ENCODE measurements around the gene C8B.

The C8B gene

DNA sequence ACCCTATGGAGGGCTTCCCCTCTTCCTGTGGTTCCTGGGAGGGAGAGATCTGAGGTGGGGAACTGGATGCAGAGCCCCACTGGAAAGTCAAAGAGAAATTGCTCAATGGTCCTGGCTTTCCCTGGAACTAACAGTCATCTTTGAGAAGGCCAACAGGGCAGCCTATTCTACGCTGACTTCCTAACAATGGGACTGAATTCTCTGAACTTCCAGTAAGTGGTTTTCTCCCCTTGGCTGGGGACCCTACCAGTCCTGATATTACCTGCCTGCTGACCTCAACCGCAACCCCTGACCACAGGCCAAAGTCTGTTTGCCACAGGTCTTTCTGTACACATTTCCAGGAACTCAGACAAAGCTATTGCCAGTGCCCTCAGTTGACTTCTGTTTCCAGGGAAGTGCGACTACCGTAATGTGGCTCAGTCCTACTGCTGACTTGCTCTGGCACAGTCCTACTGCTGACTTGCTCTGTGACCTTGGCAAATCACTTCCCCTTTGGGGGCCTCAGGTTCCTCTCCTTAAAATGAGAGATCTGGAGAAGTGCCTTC, 55.3 kb downstream of the C8B start:
- peaks cover 5% of the 10 kb centered on the region for H3K27me3 Mint-ChIP-seq
- H3K4me1 Mint-ChIP-seq (ENCODE audit: low read depth): no peaks in the 10 kb centered on the region
- no peaks in the 10 kb centered on the region for H3K36me3 Mint-ChIP-seq (ENCODE audit: low read depth)
- no peak overlapping the region for H3K4me3 Mint-ChIP-seq
- no peaks in the 10 kb centered on the region for H3K9me3 Mint-ChIP-seq
- no peak overlapping the region for H3K27ac Mint-ChIP-seq
- no peak for DNase-seq

DNA sequence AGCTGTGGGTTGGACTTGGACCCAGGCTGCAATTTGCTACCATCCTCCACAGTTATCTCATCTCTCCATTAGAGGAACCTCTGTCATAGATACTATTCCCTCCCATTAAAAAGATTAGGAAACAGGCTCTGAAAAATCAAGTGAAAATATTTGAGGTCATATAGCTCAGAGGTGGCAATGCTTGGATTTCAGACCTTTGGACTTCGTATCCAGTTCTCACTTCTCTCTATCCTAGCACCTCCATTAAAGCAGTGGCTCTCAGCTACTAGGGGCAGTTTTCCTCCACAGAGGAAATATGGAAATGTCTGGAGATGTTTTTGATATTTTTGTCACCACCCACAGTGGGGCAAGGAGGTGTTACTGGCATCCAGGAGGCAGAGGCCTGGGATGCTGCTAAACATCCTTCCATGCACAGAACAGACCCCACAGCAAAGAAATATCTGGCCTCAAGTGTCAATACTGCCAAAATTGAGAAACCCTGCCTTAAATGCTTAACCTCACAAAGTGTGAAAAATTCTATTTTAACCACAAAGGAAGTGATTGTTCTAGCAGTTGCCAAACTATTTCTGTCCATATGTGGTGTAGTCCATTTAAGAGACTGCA, 57.1 kb downstream of the C8B start:
- Mint-ChIP-seq H3K4me1 (ENCODE audit: low read depth) (no peaks in the 10 kb centered on the region), H3K27ac (no peak overlapping the region), H3K36me3 (ENCODE audit: low read depth) (no peaks in the 10 kb centered on the region), H3K4me3 (no peak overlapping the region), H3K27me3 (peaks cover 9% of the 10 kb centered on the region), H3K9me3 (no peaks in the 10 kb centered on the region)
- no peak for DNase-seq

DNA sequence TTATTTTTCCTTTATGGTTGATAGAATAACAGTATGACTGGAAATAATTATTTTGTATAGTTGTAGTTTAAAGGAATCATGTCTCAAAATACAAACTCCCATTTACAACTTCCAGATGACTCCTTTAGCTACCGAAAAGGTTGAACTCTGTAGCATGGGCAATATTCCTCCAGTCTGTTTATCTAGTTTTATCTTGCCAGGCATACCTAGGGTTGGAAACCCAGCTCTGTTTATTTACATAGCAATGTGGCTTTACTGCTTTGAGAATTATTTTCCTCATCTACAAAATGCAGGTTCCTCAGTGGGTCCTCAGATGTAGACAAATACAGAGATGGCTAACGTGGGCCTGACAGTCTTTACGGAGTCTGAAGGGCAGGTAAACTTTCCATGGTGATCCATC, 60.1 kb downstream of the C8B start:
- H3K9me3 Mint-ChIP-seq: no peaks in the 10 kb centered on the region
- no peak overlapping the region for H3K27ac Mint-ChIP-seq
- H3K4me1 Mint-ChIP-seq (ENCODE audit: low read depth): no peaks in the 10 kb centered on the region
- peaks cover 7% of the 10 kb centered on the region for H3K27me3 Mint-ChIP-seq
- no peak for DNase-seq
- H3K4me3 Mint-ChIP-seq: no peak overlapping the region
- H3K36me3 Mint-ChIP-seq (ENCODE audit: low read depth): no peaks in the 10 kb centered on the region

DNA sequence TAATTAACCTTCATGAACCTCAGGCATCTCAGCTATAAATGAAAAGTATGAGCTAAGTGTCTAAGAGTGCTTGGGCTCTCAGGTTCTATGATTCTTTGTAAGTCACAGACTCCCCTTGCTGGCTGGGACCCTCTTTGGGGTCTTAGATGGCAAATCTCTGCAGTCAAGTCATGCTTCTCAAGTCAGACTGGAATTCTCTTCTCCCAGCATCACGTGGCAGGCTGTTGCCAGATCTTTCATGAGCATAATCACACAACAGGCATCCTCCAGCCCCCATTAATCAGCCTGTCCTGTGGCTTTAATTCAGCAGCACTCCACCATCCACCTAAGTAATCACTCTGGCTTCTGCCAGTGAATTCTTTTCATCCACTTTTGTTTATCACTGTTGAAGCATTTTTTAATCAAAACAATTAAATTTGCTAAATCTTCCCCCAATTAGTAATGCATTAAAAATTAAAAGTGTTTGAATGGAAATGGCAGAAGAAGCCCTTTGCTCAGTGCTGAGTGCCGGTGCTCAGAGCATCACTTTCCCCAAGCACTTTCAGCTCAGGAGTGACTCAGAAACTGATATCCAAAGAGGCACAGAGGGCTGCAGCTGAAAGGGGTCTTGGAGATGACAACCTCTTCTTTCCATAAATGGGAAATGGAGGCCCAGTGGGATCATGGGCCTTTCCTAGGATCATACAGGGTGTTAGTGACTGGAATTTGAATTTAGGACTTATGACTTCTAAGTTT, 61.0 kb downstream of the C8B start:
- DNase-seq: no peak
- no peaks in the 10 kb centered on the region for H3K36me3 Mint-ChIP-seq (ENCODE audit: low read depth)
- H3K4me3 Mint-ChIP-seq: no peak overlapping the region
- H3K9me3 Mint-ChIP-seq: no peaks in the 10 kb centered on the region
- H3K4me1 Mint-ChIP-seq (ENCODE audit: low read depth): no peaks in the 10 kb centered on the region
- peaks cover 4% of the 10 kb centered on the region for H3K27me3 Mint-ChIP-seq
- no peak overlapping the region for H3K27ac Mint-ChIP-seq

DNA sequence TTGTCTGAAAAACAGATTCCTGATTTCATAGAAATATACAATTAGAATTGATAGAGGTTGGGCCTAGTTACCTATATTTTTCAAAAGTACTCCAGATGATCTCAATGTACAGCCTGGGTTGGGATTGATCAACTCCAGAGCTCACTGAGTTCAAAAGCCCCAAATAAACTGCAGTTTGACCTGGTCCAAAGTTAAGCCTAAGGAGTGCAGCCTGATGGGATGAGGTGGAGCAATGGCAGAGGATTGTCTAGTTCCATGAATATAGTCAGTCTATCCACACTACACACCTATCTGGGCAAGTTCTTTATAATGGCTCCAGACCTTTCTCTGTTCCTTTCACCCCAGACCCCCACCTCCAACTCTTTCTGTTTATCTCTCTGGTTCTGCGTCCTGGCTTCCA, 62.0 kb downstream of the C8B start:
- H3K27ac Mint-ChIP-seq: no peak overlapping the region

DNA sequence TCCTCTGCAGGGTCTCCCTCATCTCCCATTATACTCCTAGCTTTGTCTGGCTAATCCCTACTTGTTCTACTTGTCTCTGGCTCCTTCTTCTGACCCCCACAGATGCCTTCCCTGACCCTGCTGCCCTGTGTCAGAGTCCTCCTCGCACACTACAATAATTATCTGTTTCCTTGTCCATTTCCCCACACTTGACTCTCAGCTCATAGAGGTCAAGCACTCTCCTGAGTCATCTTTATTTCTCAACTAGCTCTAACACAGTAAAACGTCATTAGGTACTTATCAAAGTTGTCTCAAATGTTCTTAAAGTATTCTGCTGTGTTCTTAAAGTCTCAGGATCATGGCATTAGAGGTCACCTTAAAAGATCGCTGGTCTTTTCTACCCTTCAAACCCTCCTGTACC, 64.1 kb downstream of the C8B start:
- H3K4me1 Mint-ChIP-seq (ENCODE audit: low read depth): no peaks in the 10 kb centered on the region
- no peak overlapping the region for H3K4me3 Mint-ChIP-seq
- H3K27me3 Mint-ChIP-seq: peaks cover 4% of the 10 kb centered on the region
- H3K27ac Mint-ChIP-seq: no peak overlapping the region
- no peaks in the 10 kb centered on the region for H3K9me3 Mint-ChIP-seq
- H3K36me3 Mint-ChIP-seq (ENCODE audit: low read depth): no peaks in the 10 kb centered on the region
- no peak for DNase-seq

More for the DNA sequence above, 62.0 kb downstream of the C8B start:
- Mint-ChIP-seq H3K27me3 (peaks cover 4% of the 10 kb centered on the region), H3K9me3 (no peaks in the 10 kb centered on the region), H3K36me3 (ENCODE audit: low read depth) (no peaks in the 10 kb centered on the region), H3K4me3 (no peak overlapping the region), H3K4me1 (ENCODE audit: low read depth) (no peaks in the 10 kb centered on the region)
- DNase-seq: no peak

DNA sequence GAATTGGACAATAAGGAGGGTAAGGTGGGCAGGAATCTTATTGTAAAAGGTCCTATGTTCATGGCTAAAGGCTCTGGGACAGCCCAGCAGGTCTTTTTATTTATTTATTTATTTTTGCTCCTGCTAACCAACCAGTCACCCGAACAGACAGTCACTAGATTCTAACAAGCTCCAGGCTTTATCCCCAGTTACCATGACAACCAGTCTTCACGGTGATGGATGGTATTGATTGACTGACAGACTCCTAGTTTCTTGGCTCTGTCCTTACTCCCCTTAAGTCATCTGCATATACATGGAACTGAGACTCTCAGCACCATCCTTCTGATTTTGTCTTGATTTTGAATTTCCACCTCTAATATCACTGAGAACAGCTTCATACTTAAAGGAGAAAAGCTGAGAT, 66.9 kb downstream of the C8B start:
- no peaks in the 10 kb centered on the region for H3K36me3 Mint-ChIP-seq (ENCODE audit: low read depth)
- H3K4me1 Mint-ChIP-seq (ENCODE audit: low read depth): no peaks in the 10 kb centered on the region
- no peak overlapping the region for H3K4me3 Mint-ChIP-seq
- no peak for DNase-seq
- no peaks in the 10 kb centered on the region for H3K9me3 Mint-ChIP-seq
- H3K27ac Mint-ChIP-seq: no peak overlapping the region
- H3K27me3 Mint-ChIP-seq: peaks cover 2% of the 10 kb centered on the region

DNA sequence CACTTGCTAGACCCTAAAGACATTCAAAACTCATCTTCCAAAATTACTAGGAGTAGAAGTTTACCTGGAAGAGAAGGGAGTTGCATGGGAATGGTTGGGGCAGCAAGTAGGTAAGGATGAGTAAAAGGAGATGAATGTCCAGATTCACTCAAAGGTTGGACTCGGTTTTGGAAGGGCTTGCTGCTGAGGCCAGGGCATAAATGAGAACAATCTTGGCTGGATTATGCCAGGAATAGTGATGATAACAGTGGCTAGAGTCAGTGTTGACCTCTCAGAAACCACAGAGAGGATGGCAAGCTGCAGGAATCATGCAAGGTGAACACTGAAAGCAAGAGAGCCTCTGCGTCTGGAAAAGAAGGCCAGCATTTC, 67.8 kb downstream of the C8B start:
- no peak overlapping the region for H3K4me3 Mint-ChIP-seq
- no peaks in the 10 kb centered on the region for H3K9me3 Mint-ChIP-seq
- no peak overlapping the region for H3K27ac Mint-ChIP-seq
- DNase-seq: no peak
- no peaks in the 10 kb centered on the region for H3K27me3 Mint-ChIP-seq
- no peaks in the 10 kb centered on the region for H3K36me3 Mint-ChIP-seq (ENCODE audit: low read depth)
- peaks cover 4% of the 10 kb centered on the region for H3K4me1 Mint-ChIP-seq (ENCODE audit: low read depth)

DNA sequence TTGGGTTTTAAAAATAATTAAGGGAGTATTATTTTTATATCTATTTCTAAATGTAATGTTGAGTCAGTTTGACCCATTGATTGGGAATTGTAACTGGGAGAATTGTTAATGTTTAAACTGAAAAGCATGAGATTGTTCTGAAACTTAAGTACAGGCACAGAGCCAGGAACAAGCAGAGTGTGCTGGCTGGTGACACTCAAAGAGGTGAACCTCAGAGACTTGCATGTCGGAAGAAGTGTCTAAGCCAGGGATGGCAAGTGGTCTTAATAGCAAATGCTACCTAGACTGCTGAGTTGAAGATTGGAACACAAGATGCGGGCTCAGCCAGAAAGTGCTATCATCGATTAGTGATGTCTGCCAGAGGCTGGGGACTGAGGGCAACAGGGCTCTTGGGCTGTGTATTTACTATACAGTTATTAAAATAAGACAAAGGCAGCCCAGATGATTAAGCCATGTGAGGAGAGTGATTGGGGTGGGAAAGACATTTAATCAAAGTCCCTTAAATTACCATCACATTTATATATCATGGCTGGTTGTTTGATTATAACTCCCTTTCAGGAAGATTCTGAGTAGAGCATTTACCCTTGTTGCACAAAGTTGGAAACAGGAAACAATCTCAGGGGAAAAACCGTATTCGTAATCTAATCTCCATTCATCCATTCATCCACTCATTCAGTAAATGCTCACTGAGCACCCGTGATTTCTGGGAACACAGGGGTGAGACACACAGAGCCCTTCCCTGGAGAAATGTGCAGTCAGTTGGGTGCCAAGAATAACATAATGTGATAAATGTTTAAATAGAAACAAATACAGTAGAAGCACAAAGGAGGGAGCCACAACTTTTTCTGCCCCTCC, 68.4 kb downstream of the C8B start:
- Mint-ChIP-seq H3K27me3 (no peaks in the 10 kb centered on the region), H3K27ac (no peak overlapping the region), H3K4me1 (ENCODE audit: low read depth) (peaks cover 4% of the 10 kb centered on the region), H3K36me3 (ENCODE audit: low read depth) (no peaks in the 10 kb centered on the region), H3K9me3 (no peaks in the 10 kb centered on the region), H3K4me3 (no peak overlapping the region)
- DNase-seq: no peak

DNA sequence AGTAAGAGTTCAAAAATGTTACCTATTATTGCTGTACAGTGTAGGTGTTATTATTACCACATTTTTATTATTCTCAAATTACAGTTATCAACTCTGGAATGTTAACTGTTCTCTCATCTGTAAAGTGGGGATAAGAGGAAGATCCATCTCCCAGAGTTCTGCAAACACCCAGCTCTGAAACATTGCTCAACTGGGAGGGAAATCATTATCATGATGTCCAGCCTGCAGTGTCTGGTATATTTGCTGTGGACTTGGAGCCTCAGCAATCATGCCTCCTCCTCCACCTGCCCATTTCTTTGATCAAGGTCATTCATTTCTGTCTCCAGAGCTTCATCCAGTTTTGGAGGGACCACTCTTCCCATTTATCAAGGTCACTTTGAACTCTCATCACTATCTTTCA, 71.8 kb downstream of the C8B start:
- DNase-seq: no peak
- Mint-ChIP-seq H3K36me3 (ENCODE audit: low read depth) (no peaks in the 10 kb centered on the region), H3K4me1 (ENCODE audit: low read depth) (peaks cover 4% of the 10 kb centered on the region), H3K27me3 (no peaks in the 10 kb centered on the region), H3K27ac (no peak overlapping the region), H3K9me3 (no peaks in the 10 kb centered on the region), H3K4me3 (no peak overlapping the region)

DNA sequence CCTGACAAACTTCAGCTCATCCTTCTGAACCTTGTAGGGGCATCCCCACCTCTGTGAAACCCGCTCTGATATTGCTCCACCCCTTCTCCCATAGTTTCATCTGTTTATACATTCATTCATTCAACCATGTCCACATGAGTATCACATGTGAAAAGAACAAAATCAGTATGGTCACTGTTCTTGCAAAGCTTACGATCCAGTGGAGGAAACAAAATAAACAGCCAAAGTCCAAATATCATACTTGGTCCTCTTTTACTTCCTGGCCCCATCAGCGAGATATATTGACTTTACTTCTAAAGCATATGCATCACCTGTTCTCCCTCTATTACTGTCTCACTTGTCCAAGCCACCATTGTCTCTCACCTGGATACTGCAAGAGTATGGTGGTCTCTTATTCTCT, 75.6 kb downstream of the C8B start:
- Mint-ChIP-seq H3K36me3 (ENCODE audit: low read depth) (no peaks in the 10 kb centered on the region), H3K9me3 (no peaks in the 10 kb centered on the region), H3K4me1 (ENCODE audit: low read depth) (peaks cover 4% of the 10 kb centered on the region), H3K27me3 (no peaks in the 10 kb centered on the region), H3K27ac (no peak overlapping the region), H3K4me3 (no peak overlapping the region)
- DNase-seq: no peak

DNA sequence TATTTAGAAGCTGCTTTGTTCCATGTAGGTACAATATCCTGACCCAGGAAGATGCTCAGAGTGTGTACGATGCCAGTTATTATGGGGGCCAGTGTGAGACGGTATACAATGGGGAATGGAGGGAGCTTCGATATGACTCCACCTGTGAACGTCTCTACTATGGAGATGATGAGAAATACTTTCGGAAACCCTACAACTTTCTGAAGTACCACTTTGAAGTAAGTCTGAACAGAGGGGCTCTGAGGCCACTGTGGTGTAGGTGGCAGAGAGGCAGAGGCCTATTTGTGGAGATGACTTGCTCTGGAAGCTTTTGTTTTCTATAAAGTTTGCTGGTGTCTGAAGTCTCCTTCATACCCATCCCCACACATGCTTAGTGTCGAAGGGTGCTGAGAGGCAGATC, 84.4 kb downstream of the C8B start:
- no peak for DNase-seq
- Mint-ChIP-seq H3K4me3 (no peak overlapping the region), H3K9me3 (peaks cover 3% of the 10 kb centered on the region), H3K36me3 (ENCODE audit: low read depth) (no peaks in the 10 kb centered on the region), H3K4me1 (ENCODE audit: low read depth) (no peaks in the 10 kb centered on the region), H3K27me3 (no peaks in the 10 kb centered on the region), H3K27ac (no peak overlapping the region)

DNA sequence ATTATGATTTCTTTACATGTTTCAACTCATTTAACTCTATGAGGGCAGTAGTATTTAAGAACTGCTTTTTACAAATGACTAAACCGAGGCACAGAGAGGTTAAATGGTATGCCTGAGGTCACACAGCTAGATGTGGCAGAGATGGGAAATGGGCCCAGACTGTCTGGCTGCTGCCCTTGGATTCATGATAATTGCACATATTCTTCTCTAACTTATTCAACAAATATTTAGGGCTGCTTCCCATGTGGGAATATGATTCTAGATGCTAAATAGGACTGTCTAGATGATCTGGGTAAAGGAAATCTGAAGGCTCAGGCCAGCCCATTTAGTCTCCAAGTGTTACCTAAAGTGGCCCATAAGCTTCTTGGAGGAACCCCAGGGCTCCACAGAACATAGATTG, 85.0 kb downstream of the C8B start:
- H3K36me3 Mint-ChIP-seq (ENCODE audit: low read depth): no peaks in the 10 kb centered on the region
- no peak overlapping the region for H3K27ac Mint-ChIP-seq
- H3K27me3 Mint-ChIP-seq: no peaks in the 10 kb centered on the region
- H3K4me1 Mint-ChIP-seq (ENCODE audit: low read depth): no peaks in the 10 kb centered on the region
- no peak overlapping the region for H3K4me3 Mint-ChIP-seq
- no peak for DNase-seq
- H3K9me3 Mint-ChIP-seq: peaks cover 3% of the 10 kb centered on the region

Measured in activated T-cell treated with anti-CD3 and anti-CD28 coated beads, Interleukin-2, amount 50 U/mL, for 24 hours (primary cell).